DND-41 (cell line): Measurements from ENCODE around the gene TECPR1.

Experiments used
- EZH2 ChIP-seq: IDR thresholded peaks from 3 replicates; pipeline ENCODE4 v1.6.1; 2012; ENCODE audit warnings: borderline replicate concordance, low read depth, mild to moderate bottlenecking, moderate library complexity, low read length, inconsistent platforms; ENCODE audit not compliant: severe bottlenecking
- TF ChIP-seq, protein P1 (sequence below): IDR thresholded peaks from 2 replicates; pipeline ENCODE4 v1.5.1; 2012; ENCODE audit warnings: borderline replicate concordance, low read length, moderate library complexity, mild to moderate bottlenecking; ENCODE audit not compliant: poor library complexity, severe bottlenecking; ENCODE audit errors: extremely low read depth

DNA sequence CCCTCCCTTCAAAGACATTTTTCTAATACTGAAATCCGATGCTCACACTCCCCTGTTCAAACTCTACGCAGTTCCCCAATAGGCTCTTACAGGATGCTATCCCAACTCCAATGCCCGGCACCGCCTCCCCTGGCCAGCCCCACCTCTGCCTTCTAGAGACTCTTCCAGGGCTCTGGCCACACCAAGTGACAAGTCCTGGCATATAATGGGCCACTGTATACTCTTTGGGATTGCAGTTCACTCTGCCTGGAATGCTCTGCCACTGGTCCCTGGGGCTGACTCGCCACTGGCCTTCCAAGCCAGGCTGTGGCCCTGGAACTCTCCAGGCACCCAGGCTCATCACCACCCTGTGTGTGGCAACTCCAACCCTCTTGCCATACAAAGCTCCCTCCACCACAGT, 26.4 kb upstream of the TECPR1 start:
- TF ChIP-seq, protein P1, sequence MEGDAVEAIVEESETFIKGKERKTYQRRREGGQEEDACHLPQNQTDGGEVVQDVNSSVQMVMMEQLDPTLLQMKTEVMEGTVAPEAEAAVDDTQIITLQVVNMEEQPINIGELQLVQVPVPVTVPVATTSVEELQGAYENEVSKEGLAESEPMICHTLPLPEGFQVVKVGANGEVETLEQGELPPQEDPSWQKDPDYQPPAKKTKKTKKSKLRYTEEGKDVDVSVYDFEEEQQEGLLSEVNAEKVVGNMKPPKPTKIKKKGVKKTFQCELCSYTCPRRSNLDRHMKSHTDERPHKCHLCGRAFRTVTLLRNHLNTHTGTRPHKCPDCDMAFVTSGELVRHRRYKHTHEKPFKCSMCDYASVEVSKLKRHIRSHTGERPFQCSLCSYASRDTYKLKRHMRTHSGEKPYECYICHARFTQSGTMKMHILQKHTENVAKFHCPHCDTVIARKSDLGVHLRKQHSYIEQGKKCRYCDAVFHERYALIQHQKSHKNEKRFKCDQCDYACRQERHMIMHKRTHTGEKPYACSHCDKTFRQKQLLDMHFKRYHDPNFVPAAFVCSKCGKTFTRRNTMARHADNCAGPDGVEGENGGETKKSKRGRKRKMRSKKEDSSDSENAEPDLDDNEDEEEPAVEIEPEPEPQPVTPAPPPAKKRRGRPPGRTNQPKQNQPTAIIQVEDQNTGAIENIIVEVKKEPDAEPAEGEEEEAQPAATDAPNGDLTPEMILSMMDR = no peak
- TF ChIP-seq EZH2 = no peak
